ENCODE data around the gene RETNLB. TPM values are rescaled to one million over a fixed set of nuclear protein-coding genes. Genes with fewer than 3 reads are reported as not detected.

Gene RETNLB
- total RNA-seq, 1 donor from 2014 or later = not detected

DNA sequence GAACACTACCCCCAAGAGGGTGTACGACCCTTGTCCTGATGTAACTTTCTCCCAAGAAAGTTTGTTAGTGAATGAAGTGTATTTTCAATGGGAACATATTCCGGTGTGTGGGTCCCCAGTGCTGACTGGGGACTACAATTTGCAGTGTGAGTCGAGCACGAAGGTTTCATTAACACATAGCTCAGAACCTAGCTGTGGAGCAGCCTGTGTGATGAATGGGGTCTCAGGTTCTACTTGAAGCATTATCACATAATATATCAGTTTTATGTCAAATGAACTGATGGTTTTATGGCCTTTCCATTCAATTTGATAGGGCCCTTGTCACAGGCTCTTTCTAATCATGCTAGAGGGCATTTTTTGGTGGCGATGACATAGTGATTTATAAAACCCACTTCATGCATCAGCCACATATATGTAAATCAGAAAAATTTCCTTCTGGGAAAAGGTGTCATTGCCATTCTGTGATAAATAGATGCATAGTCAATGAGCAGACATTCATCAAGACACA lies 44.1 kb downstream of the RETNLB start:
- Mint-ChIP-seq H3K4me1 (ENCODE audit: unreplicated experiment) (no peaks in the 10 kb centered on the region), H3K27ac (ENCODE audit: unreplicated experiment) (no peak overlapping the region), H3K4me3 (ENCODE audit: unreplicated experiment) (no peak overlapping the region), H3K9me3 (ENCODE audit: unreplicated experiment) (no peaks in the 10 kb centered on the region), H3K27me3 (ENCODE audit: unreplicated experiment) (no peaks in the 10 kb centered on the region), H3K36me3 (ENCODE audit: low read depth, unreplicated experiment) (no peaks in the 10 kb centered on the region)
- TF ChIP-seq, protein P1, sequence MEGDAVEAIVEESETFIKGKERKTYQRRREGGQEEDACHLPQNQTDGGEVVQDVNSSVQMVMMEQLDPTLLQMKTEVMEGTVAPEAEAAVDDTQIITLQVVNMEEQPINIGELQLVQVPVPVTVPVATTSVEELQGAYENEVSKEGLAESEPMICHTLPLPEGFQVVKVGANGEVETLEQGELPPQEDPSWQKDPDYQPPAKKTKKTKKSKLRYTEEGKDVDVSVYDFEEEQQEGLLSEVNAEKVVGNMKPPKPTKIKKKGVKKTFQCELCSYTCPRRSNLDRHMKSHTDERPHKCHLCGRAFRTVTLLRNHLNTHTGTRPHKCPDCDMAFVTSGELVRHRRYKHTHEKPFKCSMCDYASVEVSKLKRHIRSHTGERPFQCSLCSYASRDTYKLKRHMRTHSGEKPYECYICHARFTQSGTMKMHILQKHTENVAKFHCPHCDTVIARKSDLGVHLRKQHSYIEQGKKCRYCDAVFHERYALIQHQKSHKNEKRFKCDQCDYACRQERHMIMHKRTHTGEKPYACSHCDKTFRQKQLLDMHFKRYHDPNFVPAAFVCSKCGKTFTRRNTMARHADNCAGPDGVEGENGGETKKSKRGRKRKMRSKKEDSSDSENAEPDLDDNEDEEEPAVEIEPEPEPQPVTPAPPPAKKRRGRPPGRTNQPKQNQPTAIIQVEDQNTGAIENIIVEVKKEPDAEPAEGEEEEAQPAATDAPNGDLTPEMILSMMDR (IDR thresholded peaks at IDR 0.05; ENCODE audit: unreplicated experiment) = no peak
- DNase-seq (ENCODE audit: low spot score) = no peak

Other genes starting within 250 kb of the RETNLB start
- gene MYH15, start 246.8 kb downstream of the RETNLB start, total RNA-seq (ENCODE audit: unreplicated experiment) = 0.23 TPM
- gene CIP2A, start 168.0 kb downstream of the RETNLB start, total RNA-seq (ENCODE audit: unreplicated experiment) = 13.3 TPM
- gene DZIP3, start 167.7 kb downstream of the RETNLB start, total RNA-seq (ENCODE audit: unreplicated experiment) = 16.0 TPM
- gene TRAT1, start 65.4 kb upstream of the RETNLB start, total RNA-seq (ENCODE audit: unreplicated experiment) = 0.51 TPM
- not detected for gene GUCA1C, start 196.5 kb upstream of the RETNLB start, total RNA-seq (ENCODE audit: unreplicated experiment)

All from endothelial cell (in vitro differentiated cells).